HepG2 (cell line): ENCODE data around the gene SFT2D1.

Experiments used
- FOXM1 ChIP-seq: sonication (generic); formaldehyde crosslinking; IDR thresholded peaks from 2 replicates; pipeline ENCODE4 v1.5.0; 2020; ENCODE audit warnings: missing genetic modification reagents
- PLRG1 ChIP-seq: fragments of 450-650 bp; conservative IDR thresholded peaks from 2 replicates; pipeline ENCODE4 v1.6.1; 2016
- POLR2A ChIP-seq, 2 experiments: IDR thresholded peaks; 2 replicates each; pipeline ENCODE4 v1.6.1; 2011; ENCODE audit warnings: low read depth in 2 of 2, low read length in 2 of 2, mild to moderate bottlenecking in 1 of 2, moderate library complexity in 1 of 2; ENCODE audit not compliant: insufficient read depth in 1 of 2
- TAF1 ChIP-seq: sonication (generic); formaldehyde crosslinking; IDR thresholded peaks from 2 replicates; pipeline ENCODE4 v1.4.0; 2020; ENCODE audit warnings: missing genetic modification reagents
- ZNF350 ChIP-seq: sonication (generic); formaldehyde crosslinking; IDR thresholded peaks from 2 replicates; pipeline ENCODE4 v1.4.0; 2020; ENCODE audit warnings: mild to moderate bottlenecking, low read depth, missing genetic modification reagents, borderline replicate concordance
- TF ChIP-seq, protein P1 (sequence below): sonication (generic); formaldehyde crosslinking; IDR thresholded peaks from 2 replicates; pipeline ENCODE4 v1.5.0; 2020; ENCODE audit warnings: mild to moderate bottlenecking, missing genetic modification reagents, moderate library complexity
- TF ChIP-seq, protein P2 (sequence below): sonication (generic); formaldehyde crosslinking; IDR thresholded peaks from 2 replicates; pipeline ENCODE4 v1.4.0; 2020; ENCODE audit warnings: mild to moderate bottlenecking, missing genetic modification reagents

DNA sequence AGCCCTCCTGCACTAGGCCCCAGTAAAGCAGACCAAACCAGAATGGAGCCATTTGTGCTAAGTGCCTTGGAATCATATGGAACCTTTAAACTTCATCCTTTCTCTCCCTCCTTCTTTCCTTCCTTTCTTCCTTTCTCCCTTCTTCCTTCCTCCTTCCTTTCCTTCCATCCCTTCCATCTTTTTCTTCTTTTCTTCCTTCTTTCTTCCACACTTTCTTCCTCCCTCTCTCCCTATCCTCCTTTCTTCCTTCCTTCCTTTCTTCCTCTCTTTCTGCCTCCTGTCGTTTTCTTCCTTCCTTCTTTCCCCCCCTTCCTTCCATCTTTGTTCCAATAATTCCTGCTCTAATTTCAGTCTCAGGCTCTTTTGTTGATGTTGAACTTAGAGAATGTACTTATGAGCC, 11.2 kb upstream of the SFT2D1 start:
- TF ChIP-seq, protein P1, sequence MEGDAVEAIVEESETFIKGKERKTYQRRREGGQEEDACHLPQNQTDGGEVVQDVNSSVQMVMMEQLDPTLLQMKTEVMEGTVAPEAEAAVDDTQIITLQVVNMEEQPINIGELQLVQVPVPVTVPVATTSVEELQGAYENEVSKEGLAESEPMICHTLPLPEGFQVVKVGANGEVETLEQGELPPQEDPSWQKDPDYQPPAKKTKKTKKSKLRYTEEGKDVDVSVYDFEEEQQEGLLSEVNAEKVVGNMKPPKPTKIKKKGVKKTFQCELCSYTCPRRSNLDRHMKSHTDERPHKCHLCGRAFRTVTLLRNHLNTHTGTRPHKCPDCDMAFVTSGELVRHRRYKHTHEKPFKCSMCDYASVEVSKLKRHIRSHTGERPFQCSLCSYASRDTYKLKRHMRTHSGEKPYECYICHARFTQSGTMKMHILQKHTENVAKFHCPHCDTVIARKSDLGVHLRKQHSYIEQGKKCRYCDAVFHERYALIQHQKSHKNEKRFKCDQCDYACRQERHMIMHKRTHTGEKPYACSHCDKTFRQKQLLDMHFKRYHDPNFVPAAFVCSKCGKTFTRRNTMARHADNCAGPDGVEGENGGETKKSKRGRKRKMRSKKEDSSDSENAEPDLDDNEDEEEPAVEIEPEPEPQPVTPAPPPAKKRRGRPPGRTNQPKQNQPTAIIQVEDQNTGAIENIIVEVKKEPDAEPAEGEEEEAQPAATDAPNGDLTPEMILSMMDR (CRISPR knock-in tag), result no peak
- TF ChIP-seq FOXM1 (CRISPR knock-in tag) (no peak), ZNF350 (CRISPR knock-in tag) (no peak), PLRG1 (peak; percentile 83; the same call in 1 of the 2 replicates), TAF1 (CRISPR knock-in tag) (no peak), POLR2A (IDR thresholded peaks at IDR 0.05; ENCODE audit: insufficient read depth in 1 of 2, low read depth in 2 of 2, low read length in 2 of 2) (no peak)
- TF ChIP-seq, protein P2, sequence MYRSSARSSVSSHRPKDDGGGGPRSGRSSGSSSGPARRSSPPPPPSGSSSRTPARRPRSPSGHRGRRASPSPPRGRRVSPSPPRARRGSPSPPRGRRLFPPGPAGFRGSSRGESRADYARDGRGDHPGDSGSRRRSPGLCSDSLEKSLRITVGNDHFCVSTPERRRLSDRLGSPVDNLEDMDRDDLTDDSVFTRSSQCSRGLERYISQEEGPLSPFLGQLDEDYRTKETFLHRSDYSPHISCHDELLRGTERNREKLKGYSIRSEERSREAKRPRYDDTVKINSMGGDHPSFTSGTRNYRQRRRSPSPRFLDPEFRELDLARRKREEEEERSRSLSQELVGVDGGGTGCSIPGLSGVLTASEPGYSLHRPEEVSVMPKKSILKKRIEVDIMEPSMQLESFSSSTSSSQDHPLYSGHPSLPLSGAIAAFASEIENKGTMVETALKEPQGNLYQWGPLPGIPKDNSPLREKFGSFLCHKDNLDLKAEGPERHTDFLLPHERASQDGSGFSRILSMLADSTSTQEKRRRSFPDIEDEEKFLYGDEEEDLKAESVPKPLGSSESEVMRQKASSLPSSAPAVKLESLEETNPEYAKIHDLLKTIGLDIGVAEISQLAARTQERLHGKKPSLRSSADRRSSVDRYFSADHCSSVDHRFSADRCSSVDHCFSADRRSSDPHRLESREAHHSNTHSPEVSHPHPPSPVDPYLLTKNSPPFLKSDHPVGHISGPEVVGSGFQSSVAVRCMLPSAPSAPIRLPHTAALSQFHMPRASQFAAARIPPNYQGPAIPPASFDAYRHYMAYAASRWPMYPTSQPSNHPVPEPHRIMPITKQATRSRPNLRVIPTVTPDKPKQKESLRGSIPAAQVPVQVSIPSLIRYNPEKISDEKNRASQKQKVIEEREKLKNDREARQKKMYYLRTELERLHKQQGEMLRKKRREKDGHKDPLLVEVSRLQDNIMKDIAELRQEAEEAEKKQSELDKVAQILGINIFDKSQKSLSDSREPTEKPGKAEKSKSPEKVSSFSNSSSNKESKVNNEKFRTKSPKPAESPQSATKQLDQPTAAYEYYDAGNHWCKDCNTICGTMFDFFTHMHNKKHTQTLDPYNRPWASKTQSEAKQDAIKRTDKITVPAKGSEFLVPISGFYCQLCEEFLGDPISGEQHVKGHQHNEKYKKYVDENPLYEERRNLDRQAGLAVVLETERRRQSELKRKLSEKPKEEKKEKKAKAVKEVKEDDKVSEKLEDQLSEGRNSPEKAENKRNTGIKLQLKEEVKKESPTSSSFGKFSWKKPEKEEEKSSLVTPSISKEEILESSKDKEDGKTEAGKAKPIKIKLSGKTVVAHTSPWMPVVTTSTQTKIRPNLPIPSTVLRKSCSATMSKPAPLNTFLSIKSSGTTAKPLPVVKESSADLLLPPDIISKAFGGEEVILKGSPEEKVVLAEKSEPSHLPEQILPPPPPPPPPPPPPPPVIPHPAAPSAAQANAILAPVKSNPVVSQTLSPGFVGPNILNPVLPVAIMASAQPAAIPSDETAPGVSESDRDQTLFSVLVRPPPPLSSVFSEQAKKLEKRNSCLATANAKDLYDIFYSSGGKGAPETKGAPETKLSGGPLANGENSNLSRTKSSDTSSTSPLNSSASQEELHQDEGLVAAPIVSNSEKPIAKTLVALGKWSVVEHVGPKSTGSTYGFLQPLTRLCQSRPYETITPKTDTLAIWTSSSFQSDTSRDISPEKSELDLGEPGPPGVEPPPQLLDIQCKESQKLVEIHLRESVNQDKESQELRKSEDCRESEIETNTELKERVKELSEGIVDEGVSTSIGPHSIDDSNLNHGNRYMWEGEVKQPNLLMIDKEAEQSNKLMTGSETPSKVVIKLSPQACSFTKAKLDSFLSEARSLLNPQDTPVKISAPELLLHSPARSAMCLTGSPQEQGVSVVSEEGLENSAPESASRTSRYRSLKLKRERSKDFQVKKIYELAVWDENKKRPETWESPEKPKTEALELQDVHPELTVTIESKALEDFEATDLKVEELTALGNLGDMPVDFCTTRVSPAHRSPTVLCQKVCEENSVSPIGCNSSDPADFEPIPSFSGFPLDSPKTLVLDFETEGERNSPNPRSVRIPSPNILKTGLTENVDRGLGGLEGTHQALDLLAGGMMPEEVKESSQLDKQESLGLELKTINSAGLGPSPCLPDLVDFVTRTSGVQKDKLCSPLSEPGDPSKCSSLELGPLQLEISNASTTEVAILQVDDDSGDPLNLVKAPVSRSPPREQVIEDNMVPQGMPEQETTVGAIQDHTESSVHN (CRISPR knock-in tag), result no peak
